GM18909 (cell line): Measurements from ENCODE around the gene RPS19BP1.
"Not testable (repeated sequence)": the region's sequence is repeated elsewhere in the genome, so short reads cannot be mapped to it uniquely, and the experiment has no call there.

Source experiments
- ATAC-seq: cut with Tn5 transposase; IDR thresholded peaks from one replicate; pipeline ENCODE4 v1.9.1; 2021; ENCODE audit warnings: mild to moderate bottlenecking; ENCODE audit not compliant: unreplicated experiment, poor library complexity

The RPS19BP1 gene

GRCh38 chr22:39530116-39530515 lies 2.4 kb downstream of the RPS19BP1 start:
- no peak for ATAC-seq

- no peak for ATAC-seq
These were observed 3.1 kb downstream of the RPS19BP1 start for GRCh38 chr22:39529487-39529851.

GRCh38 chr22:39528681-39529486 lies 3.7 kb downstream of the RPS19BP1 start:
- no peak for ATAC-seq

GRCh38 chr22:39528080-39528661 lies 4.4 kb downstream of the RPS19BP1 start:
- ATAC-seq: no peak

GRCh38 chr22:39527481-39527961 lies 5.0 kb downstream of the RPS19BP1 start:
- no peak for ATAC-seq

GRCh38 chr22:39526736-39527171 lies 5.8 kb downstream of the RPS19BP1 start:
- ATAC-seq: no peak

GRCh38 chr22:39525658-39525975 lies 6.9 kb downstream of the RPS19BP1 start:
- no peak for ATAC-seq

- no peak for ATAC-seq
These were observed 7.5 kb downstream of the RPS19BP1 start for GRCh38 chr22:39524753-39525657.

GRCh38 chr22:39524089-39524752 lies 8.3 kb downstream of the RPS19BP1 start:
- no peak for ATAC-seq

GRCh38 chr22:39522567-39523300 lies 9.8 kb downstream of the RPS19BP1 start:
- no peak for ATAC-seq

GRCh38 chr22:39522091-39522490 lies 10.5 kb downstream of the RPS19BP1 start:
- not testable (repeated sequence) for ATAC-seq

- ATAC-seq: not testable (repeated sequence)
These were observed 11.3 kb downstream of the RPS19BP1 start for GRCh38 chr22:39521106-39521885.

- peak; percentile 53 for ATAC-seq
These were observed 12.1 kb downstream of the RPS19BP1 start, which contains the start of gene ATF4 for GRCh38 chr22:39520226-39521105. TSS of gene ATF4 (plus strand) at chr22:39520562. CDS start at chr22:39521446, 884 bp downstream.

GRCh38 chr22:39519681-39520225 lies 12.8 kb downstream of the RPS19BP1 start:
- peak; percentile 78 for ATAC-seq

GRCh38 chr22:39518996-39519680 lies 13.4 kb downstream of the RPS19BP1 start:
- no peak for ATAC-seq

GRCh38 chr22:39518144-39518786 lies 14.3 kb downstream of the RPS19BP1 start:
- ATAC-seq: no peak

GRCh38 chr22:39517470-39517869 lies 15.1 kb downstream of the RPS19BP1 start:
- no peak for ATAC-seq
